GM12872 (cell line): ENCODE results near the gene NAPA.

Source experiments
- CTCF ChIP-seq: IDR thresholded peaks from 3 replicates; pipeline ENCODE4 v1.5.1; 2011; ENCODE audit warnings: low read depth, mild to moderate bottlenecking, low read length, moderate library complexity; ENCODE audit not compliant: insufficient read depth

The NAPA gene

GRCh38 chr19:47521473-47522180 lies 6.8 kb upstream of the NAPA start:
- TF ChIP-seq CTCF: no peak

- TF ChIP-seq CTCF: no peak
These were observed 6.0 kb upstream of the NAPA start for GRCh38 chr19:47520839-47521238.

GRCh38 chr19:47520343-47520806 lies 5.5 kb upstream of the NAPA start:
- TF ChIP-seq CTCF: no peak

- TF ChIP-seq CTCF: no peak
These were observed 4.0 kb upstream of the NAPA start for GRCh38 chr19:47518854-47519253.

GRCh38 chr19:47518139-47518538 lies 3.3 kb upstream of the NAPA start:
- TF ChIP-seq CTCF: no peak

- TF ChIP-seq CTCF: no peak
These were observed 553 bp downstream of the NAPA start for GRCh38 chr19:47514151-47514868.

- TF ChIP-seq CTCF: no peak
These were observed 1.9 kb downstream of the NAPA start for GRCh38 chr19:47512948-47513319.
